Measurements from ENCODE around the gene ZCCHC9. TPM values are rescaled to one million over a fixed set of nuclear protein-coding genes. Genes with fewer than 3 reads are reported as not detected.
A peak's percentile ranks its signal among the peaks of the same experiment; 100 is the strongest.
"Not testable (repeated sequence)": the region's sequence is repeated elsewhere in the genome, so short reads cannot be mapped to it uniquely, and the experiment has no call there.

The ZCCHC9 gene
- total and polyA plus RNA-seq, 2 donors: 32.1 to 46.3 TPM

DNA sequence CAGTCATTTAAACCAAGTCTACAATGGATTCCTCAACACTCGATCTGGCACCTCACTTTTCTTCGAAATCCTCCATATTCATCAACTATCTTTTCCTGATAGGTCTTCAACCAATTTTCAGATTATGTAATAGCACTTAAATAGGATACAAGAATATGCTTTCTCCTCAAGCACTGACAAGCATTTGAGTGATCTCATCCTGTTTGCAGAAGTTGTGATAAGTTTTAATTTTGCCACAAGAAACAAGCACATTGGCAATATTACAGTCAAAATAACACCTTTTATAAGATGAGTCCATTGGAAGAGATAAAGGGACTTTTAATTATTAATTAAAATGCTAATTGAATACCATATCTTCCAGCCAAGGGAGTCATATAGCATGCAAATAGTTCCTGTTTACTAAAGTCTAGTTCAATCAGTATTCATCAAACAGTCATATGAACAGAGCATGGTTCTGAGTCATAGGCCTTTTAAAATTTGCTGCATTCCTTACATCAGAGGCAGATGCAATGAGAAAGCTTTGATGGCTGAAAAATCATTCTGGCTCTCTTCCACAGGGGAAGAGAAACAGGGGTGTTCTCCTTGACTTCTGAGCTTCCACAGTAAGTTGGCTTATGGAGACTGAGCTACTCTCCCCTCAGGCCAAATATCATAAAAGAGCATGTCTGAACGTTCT is 32.7 kb upstream of the ZCCHC9 start:
- DNase-seq (ENCODE audit: low read depth in 6 of 9, low spot score in 9 of 9): peak in 1 of 9 donors; percentile 2
- H3K9me3 ChIP-seq (ENCODE audit: control insufficient read depth in 2 of 2, insufficient read depth in 1 of 2, low read length in 1 of 2): peaks cover 0 to 4% of the 10 kb centered on the region in 2 donors
- peaks cover 0 to 8% of the 10 kb centered on the region in 2 donors for H3K4me1 ChIP-seq (ENCODE audit: control insufficient read depth in 2 of 2, insufficient read depth in 2 of 2, low read length in 2 of 2)
- WGBS: 91% methylated on average over 3 of the region's 3 CpGs
- no peak overlapping the region for H3K27ac ChIP-seq (ENCODE audit: low read depth in 1 of 2, low read length in 1 of 2)
- no peaks in the 10 kb centered on the region for H3K27me3 ChIP-seq (ENCODE audit: control insufficient read depth in 2 of 2, insufficient read depth in 1 of 2, low read length in 1 of 2)
- H3K36me3 ChIP-seq (ENCODE audit: control insufficient read depth in 2 of 2, insufficient read depth in 2 of 2, low read length in 1 of 2): no peaks in the 10 kb centered on the region
- H3K4me3 ChIP-seq (ENCODE audit: low read length in 2 of 2): no peak overlapping the region

- 98% methylated on average over 8 of the region's 8 CpGs for WGBS
Measured at GRCh38 chr5:81269751-81270393, 31.5 kb upstream of the ZCCHC9 start.

DNA sequence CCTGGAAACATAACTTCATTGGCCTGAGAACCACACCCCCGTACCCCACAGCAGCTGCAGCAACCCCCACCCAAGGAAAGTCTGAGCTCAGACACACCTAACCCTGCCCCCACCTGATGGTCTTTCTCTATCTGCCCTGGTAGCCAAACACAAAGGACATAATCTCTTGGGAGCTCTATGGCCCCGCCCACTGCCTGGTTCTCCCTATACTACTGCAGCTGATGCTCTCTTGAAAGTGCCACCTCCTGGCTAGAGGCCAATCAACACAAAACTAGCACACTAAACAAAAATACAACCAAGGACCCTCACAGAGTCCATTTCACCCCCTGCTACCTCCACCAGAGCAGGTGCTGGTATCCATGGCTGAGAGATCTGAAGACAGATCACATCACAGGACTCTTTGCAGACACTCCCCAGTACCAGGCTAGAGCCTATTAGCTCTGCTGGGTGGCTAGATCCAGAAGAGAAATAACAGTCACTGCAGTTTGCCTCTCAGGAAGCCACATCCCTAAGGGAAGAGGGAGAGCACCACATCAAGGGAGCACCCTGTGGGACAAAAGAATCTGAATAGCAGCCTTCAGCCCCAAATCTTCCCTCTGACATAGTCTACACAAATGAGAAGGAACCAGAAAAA is 30.9 kb upstream of the ZCCHC9 start:
- not testable (repeated sequence) for H3K27ac ChIP-seq (ENCODE audit: low read depth in 1 of 2, low read length in 1 of 2); DNase-seq (ENCODE audit: low read depth in 6 of 9, low spot score in 9 of 9); H3K36me3 ChIP-seq (ENCODE audit: control insufficient read depth in 2 of 2, insufficient read depth in 2 of 2, low read length in 1 of 2); H3K4me3 ChIP-seq (ENCODE audit: low read length in 2 of 2); H3K4me1 ChIP-seq (ENCODE audit: control insufficient read depth in 2 of 2, insufficient read depth in 2 of 2, low read length in 2 of 2); H3K9me3 ChIP-seq (ENCODE audit: control insufficient read depth in 2 of 2, insufficient read depth in 1 of 2, low read length in 1 of 2); H3K27me3 ChIP-seq (ENCODE audit: control insufficient read depth in 2 of 2, insufficient read depth in 1 of 2, low read length in 1 of 2)
- 99% methylated on average over 2 of the region's 2 CpGs for WGBS

More at GRCh38 chr5:81269751-81270393, 31.5 kb upstream of the ZCCHC9 start:
- no peak overlapping the region for H3K27ac ChIP-seq (ENCODE audit: low read depth in 1 of 2, low read length in 1 of 2)
- H3K4me3 ChIP-seq (ENCODE audit: low read length in 2 of 2): no peak overlapping the region
- no peaks in the 10 kb centered on the region for H3K27me3 ChIP-seq (ENCODE audit: control insufficient read depth in 2 of 2, insufficient read depth in 1 of 2, low read length in 1 of 2)
- DNase-seq (ENCODE audit: low read depth in 6 of 9, low spot score in 9 of 9): no peak
- no peaks in the 10 kb centered on the region for H3K36me3 ChIP-seq (ENCODE audit: control insufficient read depth in 2 of 2, insufficient read depth in 2 of 2, low read length in 1 of 2)
- H3K9me3 ChIP-seq (ENCODE audit: control insufficient read depth in 2 of 2, insufficient read depth in 1 of 2, low read length in 1 of 2): peaks cover 0 to 4% of the 10 kb centered on the region in 2 donors
- peaks cover 0 to 8% of the 10 kb centered on the region in 2 donors for H3K4me1 ChIP-seq (ENCODE audit: control insufficient read depth in 2 of 2, insufficient read depth in 2 of 2, low read length in 2 of 2)

GRCh38 chr5:81283976-81284375 is 17.4 kb upstream of the ZCCHC9 start:
- Histone ChIP-seq H3K27me3 (ENCODE audit: control insufficient read depth in 2 of 2, insufficient read depth in 1 of 2, low read length in 1 of 2) (no peaks in the 10 kb centered on the region), H3K27ac (ENCODE audit: low read depth in 1 of 2, low read length in 1 of 2) (no peak overlapping the region), H3K4me3 (ENCODE audit: low read length in 2 of 2) (no peak overlapping the region), H3K9me3 (ENCODE audit: control insufficient read depth in 2 of 2, insufficient read depth in 1 of 2, low read length in 1 of 2) (no peaks in the 10 kb centered on the region), H3K4me1 (ENCODE audit: control insufficient read depth in 2 of 2, insufficient read depth in 2 of 2, low read length in 2 of 2) (no peaks in the 10 kb centered on the region), H3K36me3 (ENCODE audit: control insufficient read depth in 2 of 2, insufficient read depth in 2 of 2, low read length in 1 of 2) (no peaks in the 10 kb centered on the region)
- 90% methylated on average over 1 of the region's 1 CpG for WGBS
- no peak for DNase-seq (ENCODE audit: low read depth in 6 of 9, low spot score in 9 of 9)

DNA sequence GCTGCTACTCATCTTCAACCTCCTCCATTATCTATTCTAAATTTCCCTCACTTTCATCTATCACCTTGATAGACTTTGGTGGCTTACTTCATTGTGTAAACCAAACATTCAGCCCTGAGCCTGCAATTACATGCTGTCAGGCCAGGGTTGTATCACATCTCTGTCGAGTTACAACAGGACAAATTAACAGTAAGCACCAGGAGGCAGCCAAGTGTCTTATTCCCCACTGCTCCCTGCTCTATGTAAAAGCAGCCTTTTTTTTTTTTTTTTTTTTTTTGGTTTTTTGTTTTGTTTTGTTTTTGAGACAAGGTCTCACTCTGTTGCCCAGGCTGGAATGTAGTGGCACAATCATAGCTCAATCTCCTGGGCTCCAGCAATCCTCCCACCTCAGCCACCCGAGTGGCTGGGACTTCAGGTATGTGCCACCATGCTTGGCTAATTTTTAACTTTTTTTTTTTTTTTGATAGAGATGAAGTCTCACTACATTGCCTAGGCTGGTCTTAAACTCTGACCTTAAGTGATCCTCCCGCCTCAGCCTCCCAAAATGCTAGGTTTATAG is 15.2 kb upstream of the ZCCHC9 start:
- no peak overlapping the region for H3K4me3 ChIP-seq (ENCODE audit: low read length in 2 of 2)
- WGBS: 77% methylated on average over 3 of the region's 3 CpGs
- H3K27ac ChIP-seq (ENCODE audit: low read depth in 1 of 2, low read length in 1 of 2): no peak overlapping the region
- no peaks in the 10 kb centered on the region for H3K9me3 ChIP-seq (ENCODE audit: control insufficient read depth in 2 of 2, insufficient read depth in 1 of 2, low read length in 1 of 2)
- no peaks in the 10 kb centered on the region for H3K4me1 ChIP-seq (ENCODE audit: control insufficient read depth in 2 of 2, insufficient read depth in 2 of 2, low read length in 2 of 2)
- no peak for DNase-seq (ENCODE audit: low read depth in 6 of 9, low spot score in 9 of 9)
- no peaks in the 10 kb centered on the region for H3K36me3 ChIP-seq (ENCODE audit: control insufficient read depth in 2 of 2, insufficient read depth in 2 of 2, low read length in 1 of 2)
- H3K27me3 ChIP-seq (ENCODE audit: control insufficient read depth in 2 of 2, insufficient read depth in 1 of 2, low read length in 1 of 2): no peaks in the 10 kb centered on the region

DNA sequence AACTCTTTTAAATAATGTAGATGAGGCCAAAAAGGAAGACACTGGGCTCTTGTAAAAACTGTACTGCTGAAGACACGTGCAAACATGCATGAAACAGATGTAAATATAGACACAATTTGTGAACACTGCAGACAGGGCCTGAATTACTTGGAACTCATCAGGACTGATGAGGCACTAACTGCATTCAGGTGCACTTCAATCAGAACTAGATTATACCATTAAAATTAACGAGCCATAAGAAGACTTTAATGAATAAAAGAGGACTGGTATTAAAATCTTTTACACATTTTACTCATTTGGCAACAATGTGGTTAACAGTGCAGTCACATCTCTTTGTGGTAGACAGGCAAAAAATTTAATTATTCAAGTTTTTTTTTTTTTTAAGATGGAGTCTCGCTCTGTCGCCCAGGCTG is 13.4 kb upstream of the ZCCHC9 start:
- H3K36me3 ChIP-seq (ENCODE audit: control insufficient read depth in 2 of 2, insufficient read depth in 2 of 2, low read length in 1 of 2): no peaks in the 10 kb centered on the region
- peaks cover 0 to 13% of the 10 kb centered on the region in 2 donors for H3K9me3 ChIP-seq (ENCODE audit: control insufficient read depth in 2 of 2, insufficient read depth in 1 of 2, low read length in 1 of 2)
- WGBS: 96% methylated on average over 4 of the region's 4 CpGs
- H3K4me3 ChIP-seq (ENCODE audit: low read length in 2 of 2): no peak overlapping the region
- no peak overlapping the region for H3K27ac ChIP-seq (ENCODE audit: low read depth in 1 of 2, low read length in 1 of 2)
- H3K27me3 ChIP-seq (ENCODE audit: control insufficient read depth in 2 of 2, insufficient read depth in 1 of 2, low read length in 1 of 2): no peaks in the 10 kb centered on the region
- DNase-seq (ENCODE audit: low read depth in 6 of 9, low spot score in 9 of 9): no peak
- H3K4me1 ChIP-seq (ENCODE audit: control insufficient read depth in 2 of 2, insufficient read depth in 2 of 2, low read length in 2 of 2): no peaks in the 10 kb centered on the region

GRCh38 chr5:81290146-81290545 is 11.2 kb upstream of the ZCCHC9 start:
- 93% methylated on average over 1 of the region's 1 CpG for WGBS
- Histone ChIP-seq H3K27me3 (ENCODE audit: control insufficient read depth in 2 of 2, insufficient read depth in 1 of 2, low read length in 1 of 2) (no peaks in the 10 kb centered on the region), H3K36me3 (ENCODE audit: control insufficient read depth in 2 of 2, insufficient read depth in 2 of 2, low read length in 1 of 2) (no peaks in the 10 kb centered on the region), H3K4me3 (ENCODE audit: low read length in 2 of 2) (no peak overlapping the region), H3K9me3 (ENCODE audit: control insufficient read depth in 2 of 2, insufficient read depth in 1 of 2, low read length in 1 of 2) (peaks cover 0 to 14% of the 10 kb centered on the region in 2 donors), H3K4me1 (ENCODE audit: control insufficient read depth in 2 of 2, insufficient read depth in 2 of 2, low read length in 2 of 2) (no peaks in the 10 kb centered on the region), H3K27ac (ENCODE audit: low read depth in 1 of 2, low read length in 1 of 2) (no peak overlapping the region)
- DNase-seq (ENCODE audit: low read depth in 6 of 9, low spot score in 9 of 9): no peak

DNA sequence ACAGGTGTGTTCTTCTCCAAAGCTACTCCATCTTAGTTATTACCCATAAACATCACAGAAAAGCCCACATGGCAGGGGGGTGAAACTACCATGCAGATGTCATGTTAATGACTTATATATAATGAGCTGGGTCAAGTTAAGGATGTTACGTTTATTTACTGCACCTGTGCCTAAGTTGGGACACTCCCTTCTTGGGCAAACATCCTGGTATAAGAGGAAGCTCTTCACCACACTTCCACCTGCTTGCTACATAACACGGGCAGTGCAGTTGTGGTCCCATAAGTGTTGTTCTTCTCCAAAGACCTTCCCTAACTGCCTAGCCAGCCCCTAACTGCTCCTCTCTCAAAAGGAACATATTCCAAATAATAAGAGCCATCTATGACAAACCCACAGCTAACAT is 9.3 kb upstream of the ZCCHC9 start:
- 92% methylated on average over 2 of the region's 2 CpGs for WGBS
- peaks cover 0 to 14% of the 10 kb centered on the region in 2 donors for H3K9me3 ChIP-seq (ENCODE audit: control insufficient read depth in 2 of 2, insufficient read depth in 1 of 2, low read length in 1 of 2)
- no peaks in the 10 kb centered on the region for H3K4me1 ChIP-seq (ENCODE audit: control insufficient read depth in 2 of 2, insufficient read depth in 2 of 2, low read length in 2 of 2)
- H3K27me3 ChIP-seq (ENCODE audit: control insufficient read depth in 2 of 2, insufficient read depth in 1 of 2, low read length in 1 of 2): no peaks in the 10 kb centered on the region
- H3K27ac ChIP-seq (ENCODE audit: low read depth in 1 of 2, low read length in 1 of 2): no peak overlapping the region
- no peaks in the 10 kb centered on the region for H3K36me3 ChIP-seq (ENCODE audit: control insufficient read depth in 2 of 2, insufficient read depth in 2 of 2, low read length in 1 of 2)
- no peak for DNase-seq (ENCODE audit: low read depth in 6 of 9, low spot score in 9 of 9)
- H3K4me3 ChIP-seq (ENCODE audit: low read length in 2 of 2): no peak overlapping the region

- not testable (repeated sequence) for H3K4me1 ChIP-seq (ENCODE audit: control insufficient read depth in 2 of 2, insufficient read depth in 2 of 2, low read length in 2 of 2); H3K27me3 ChIP-seq (ENCODE audit: control insufficient read depth in 2 of 2, insufficient read depth in 1 of 2, low read length in 1 of 2); H3K27ac ChIP-seq (ENCODE audit: low read depth in 1 of 2, low read length in 1 of 2); DNase-seq (ENCODE audit: low read depth in 6 of 9, low spot score in 9 of 9); H3K36me3 ChIP-seq (ENCODE audit: control insufficient read depth in 2 of 2, insufficient read depth in 2 of 2, low read length in 1 of 2); H3K4me3 ChIP-seq (ENCODE audit: low read length in 2 of 2)
- WGBS: 93% methylated on average over 5 of the region's 5 CpGs
- peaks cover 0 to 14% of the 10 kb centered on the region in 2 donors for H3K9me3 ChIP-seq (ENCODE audit: control insufficient read depth in 2 of 2, insufficient read depth in 1 of 2, low read length in 1 of 2)
Measured at GRCh38 chr5:81294021-81294420, 7.4 kb upstream of the ZCCHC9 start.

Measured in thymus (tissue), 11 donors.